GM12873 (cell line): ENCODE measurements around the gene CPSF2.

Experiments
- TF ChIP-seq, protein P1 (sequence below): IDR thresholded peaks from 2 replicates; pipeline ENCODE4 v1.5.1; 2012; ENCODE audit warnings: low read depth, mild to moderate bottlenecking, moderate library complexity, low read length, control low read depth; ENCODE audit not compliant: insufficient read depth; ENCODE audit errors: missing control alignments

The CPSF2 gene

DNA sequence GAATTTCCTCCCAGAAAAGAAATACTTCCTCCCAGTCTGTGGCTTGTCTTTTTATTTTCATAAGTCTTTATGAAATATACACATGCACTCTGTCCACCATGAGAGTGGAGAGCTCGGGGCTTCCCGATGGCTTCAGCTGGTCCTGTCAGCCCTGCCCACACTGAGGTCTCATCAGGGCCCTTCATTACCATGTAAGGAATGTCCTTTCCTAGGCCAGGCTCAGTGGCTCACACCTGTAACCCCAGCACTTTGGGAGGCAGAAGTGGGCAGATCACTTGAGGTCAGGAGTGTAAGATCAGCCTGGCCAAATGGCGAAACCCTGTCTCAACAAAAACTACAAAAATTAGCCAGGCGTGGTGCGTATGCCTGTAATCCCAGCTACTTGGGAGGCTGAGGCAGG lies 77.0 kb downstream of the CPSF2 start:
- TF ChIP-seq, protein P1, sequence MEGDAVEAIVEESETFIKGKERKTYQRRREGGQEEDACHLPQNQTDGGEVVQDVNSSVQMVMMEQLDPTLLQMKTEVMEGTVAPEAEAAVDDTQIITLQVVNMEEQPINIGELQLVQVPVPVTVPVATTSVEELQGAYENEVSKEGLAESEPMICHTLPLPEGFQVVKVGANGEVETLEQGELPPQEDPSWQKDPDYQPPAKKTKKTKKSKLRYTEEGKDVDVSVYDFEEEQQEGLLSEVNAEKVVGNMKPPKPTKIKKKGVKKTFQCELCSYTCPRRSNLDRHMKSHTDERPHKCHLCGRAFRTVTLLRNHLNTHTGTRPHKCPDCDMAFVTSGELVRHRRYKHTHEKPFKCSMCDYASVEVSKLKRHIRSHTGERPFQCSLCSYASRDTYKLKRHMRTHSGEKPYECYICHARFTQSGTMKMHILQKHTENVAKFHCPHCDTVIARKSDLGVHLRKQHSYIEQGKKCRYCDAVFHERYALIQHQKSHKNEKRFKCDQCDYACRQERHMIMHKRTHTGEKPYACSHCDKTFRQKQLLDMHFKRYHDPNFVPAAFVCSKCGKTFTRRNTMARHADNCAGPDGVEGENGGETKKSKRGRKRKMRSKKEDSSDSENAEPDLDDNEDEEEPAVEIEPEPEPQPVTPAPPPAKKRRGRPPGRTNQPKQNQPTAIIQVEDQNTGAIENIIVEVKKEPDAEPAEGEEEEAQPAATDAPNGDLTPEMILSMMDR = no peak

DNA sequence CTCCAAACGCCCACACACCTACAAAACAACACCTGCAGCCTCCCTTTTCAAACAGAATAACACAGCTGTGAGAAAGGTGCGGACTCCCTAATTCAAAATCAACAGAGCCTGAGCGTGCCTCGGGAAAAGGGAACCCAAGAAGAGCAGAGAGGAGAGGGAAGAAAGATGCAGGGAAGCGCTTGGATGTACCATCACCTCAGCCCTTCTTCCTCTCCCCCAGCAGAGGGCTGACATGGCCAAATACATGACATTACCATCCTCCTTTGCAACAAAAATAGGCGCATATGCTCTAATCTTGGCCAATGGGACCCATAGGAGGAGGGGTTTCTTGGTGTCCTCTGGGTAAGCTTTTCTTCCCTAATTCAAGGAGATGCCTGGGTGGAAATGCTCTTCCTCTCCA lies 78.0 kb downstream of the CPSF2 start:
- TF ChIP-seq, protein P1 = peak; percentile 11

DNA sequence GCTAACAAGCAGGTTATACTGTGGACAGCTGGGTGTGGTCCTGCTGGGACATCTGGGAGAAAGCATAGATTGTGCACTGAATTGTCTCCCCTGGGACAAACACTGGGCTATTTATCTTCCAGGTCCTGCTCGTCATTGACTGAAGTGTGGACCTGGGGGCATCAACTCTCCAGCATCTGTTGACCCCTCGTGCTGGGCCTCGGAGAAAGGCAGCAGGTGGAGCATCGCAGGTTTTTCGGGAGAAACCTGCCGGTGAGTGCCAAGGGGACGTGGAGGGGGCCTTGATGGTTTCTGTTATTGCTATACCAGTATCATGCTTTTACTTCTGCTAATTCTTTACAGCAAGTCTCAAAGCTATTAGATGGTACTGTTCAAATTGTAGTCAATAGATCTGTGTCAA lies 81.3 kb downstream of the CPSF2 start:
- TF ChIP-seq, protein P1 = no peak

DNA sequence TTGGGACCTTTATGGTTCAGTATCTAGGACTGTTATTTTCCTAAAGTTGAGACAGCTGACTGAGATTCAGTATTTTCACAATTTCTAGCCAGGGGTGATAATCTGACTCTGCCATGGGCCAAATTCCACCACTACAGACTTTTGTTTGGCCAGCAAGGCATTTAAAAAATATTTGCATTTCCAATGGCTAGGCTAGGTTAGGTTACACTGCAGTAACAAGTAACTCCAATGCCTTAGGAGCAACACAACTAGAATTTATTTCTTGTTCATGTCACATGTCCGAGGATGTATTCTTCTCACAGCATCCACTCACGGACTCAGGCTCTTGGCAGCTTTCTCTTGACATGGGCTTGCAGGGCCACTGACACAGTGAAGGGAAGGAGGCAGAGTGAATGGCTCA lies 83.0 kb downstream of the CPSF2 start:
- TF ChIP-seq, protein P1 = no peak

DNA sequence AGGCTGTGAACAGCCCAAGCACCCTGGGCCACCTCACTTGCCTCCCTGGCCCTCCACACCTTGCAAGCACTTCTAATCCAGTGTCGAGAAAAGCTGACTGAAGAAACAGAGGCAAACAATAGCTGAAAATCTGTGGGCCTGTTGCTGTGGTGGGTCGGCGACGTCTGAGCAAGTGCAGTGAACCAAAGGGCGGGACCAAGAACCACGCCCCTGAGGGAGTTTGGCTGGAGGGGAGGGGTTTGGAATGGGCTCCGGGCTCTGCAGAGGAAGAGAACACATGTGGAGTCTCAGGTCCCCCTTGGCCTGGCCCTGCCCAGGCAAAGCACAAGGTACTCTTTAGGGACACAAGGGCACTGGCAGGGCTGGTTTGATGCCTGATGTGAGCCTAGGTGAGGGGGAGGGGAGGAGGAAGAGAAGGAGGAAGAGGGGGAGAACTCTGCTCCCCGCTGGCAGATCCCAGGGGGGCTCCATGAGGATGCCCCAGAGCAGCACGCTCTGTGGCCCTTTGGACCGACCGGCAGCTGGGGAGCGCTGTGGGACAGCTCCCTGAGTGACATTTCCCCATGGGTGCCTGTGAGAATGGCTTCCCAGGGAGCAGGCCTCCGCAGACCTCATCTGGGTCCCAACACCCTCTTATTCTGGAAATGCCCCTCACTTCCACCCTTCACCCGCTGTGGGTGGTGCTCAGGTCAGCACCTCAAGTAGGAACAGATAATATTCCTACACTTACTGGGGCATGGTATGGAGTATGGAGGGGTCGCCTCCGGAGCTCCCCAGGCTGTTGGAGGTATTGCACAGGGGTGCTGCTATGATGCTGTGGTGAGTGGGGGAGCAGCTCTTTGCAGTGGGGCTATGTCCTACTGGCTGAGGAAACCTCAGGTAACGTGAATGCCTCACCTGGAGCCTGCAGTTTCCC lies 85.5 kb downstream of the CPSF2 start:
- TF ChIP-seq, protein P1 = no peak

DNA sequence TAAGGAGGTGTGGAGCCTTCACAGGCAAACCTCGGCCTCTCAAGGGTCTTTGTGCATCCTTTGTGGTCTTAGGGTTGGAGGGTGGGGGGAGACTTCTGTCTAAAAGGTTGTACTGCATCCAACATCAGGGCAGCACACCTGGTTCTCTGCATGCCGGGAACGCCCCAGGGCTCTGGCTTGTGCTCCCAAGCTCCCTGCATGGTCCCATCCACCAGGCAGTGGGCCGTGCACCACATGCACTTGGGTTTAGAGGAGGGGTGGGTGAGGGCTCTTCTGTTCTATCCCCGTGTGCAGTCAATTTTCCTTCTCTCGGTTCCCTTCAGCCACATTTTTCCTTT lies 86.1 kb downstream of the CPSF2 start:
- TF ChIP-seq, protein P1 = no peak

DNA sequence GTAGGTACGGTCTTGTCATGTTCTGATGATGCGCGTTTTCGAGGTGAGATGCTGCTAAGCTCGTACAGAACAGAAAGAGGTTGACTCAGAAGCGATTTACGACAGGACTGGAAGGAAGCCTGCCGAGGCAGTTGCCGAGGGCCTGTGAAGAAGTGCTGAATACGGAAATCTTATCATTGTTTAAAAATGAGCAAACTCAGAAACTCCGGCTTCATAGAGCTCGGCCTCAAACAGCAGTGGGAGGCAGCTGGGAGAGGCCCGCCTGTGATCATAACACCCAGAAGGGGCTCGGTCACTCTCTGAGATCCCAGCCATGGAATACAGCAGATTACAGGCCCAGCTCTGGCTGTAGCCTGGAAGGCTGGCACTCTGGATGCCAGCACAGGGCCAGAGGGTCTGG lies 87.4 kb downstream of the CPSF2 start:
- TF ChIP-seq, protein P1 = no peak
